ENCODE results near the gene NAP1L4. TPM values are rescaled to one million over a fixed set of nuclear protein-coding genes. Genes with fewer than 3 reads are reported as not detected.

The NAP1L4 gene, protein sequence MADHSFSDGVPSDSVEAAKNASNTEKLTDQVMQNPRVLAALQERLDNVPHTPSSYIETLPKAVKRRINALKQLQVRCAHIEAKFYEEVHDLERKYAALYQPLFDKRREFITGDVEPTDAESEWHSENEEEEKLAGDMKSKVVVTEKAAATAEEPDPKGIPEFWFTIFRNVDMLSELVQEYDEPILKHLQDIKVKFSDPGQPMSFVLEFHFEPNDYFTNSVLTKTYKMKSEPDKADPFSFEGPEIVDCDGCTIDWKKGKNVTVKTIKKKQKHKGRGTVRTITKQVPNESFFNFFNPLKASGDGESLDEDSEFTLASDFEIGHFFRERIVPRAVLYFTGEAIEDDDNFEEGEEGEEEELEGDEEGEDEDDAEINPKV
- 152 and 237 TPM in 2 replicates for total RNA-seq

DNA sequence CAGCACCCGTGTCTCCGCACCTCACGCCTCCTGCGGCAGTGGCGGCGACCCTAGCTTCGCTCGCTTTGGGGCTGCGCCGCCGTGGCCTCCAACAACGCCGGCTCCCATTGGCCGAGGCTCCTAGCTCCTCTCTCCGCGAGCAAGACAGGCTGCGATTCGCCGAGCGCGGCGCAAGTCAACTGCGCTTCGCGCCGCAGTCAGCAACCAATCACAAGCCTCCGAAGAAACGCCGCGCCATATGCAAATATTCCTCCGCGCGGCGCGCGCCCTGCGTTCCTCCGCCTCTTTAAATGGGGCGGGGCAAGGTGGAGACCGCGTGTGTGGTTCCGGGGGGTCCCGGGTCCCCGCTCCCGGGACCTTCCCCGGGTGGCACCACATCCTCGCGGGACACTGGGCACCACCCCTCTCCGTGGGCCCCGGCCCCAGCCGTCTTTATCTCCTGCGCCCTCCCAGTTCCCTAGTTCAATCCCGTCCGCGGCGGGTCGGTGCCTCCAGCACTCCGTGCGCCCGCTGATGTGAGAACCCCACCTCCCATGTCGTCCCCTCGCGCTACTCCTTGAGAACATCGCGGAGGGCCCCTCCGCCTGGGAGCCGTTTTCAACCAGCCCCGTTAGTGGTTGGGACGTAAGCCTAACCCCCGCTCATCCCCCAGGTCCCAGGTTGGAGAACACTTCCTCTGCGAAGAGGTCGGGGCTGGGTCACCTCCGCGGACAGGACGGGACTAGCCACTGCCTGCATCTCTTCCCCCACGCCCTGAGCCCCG lies at the start of gene NAP1L4:
TSS of gene NAP1L4 (minus strand) at position 96 of the 763 bp plus-strand sequence. CDS start 13,109 bp downstream, outside the sequence.

GRCh38 chr11:2928605-2929530 lies 63.3 kb downstream of the NAP1L4 start, which contains the start of gene PHLDA2:
PHLDA2 (minus strand) TSS chr11:2929420; CDS start chr11:2929364, 56 bp downstream.

Other genes starting within 250 kb of the NAP1L4 start
- gene CDKN1C, start 106.6 kb downstream of the NAP1L4 start, total RNA-seq: 16.0 and 62.6 TPM in 2 replicates
- gene PHLDA2, start 62.9 kb downstream of the NAP1L4 start, total RNA-seq: 1.8 and 2.8 TPM in 2 replicates
- gene CARS1, start 65.1 kb upstream of the NAP1L4 start, total RNA-seq: 35.5 and 44.1 TPM in 2 replicates
- 34.2 and 56.3 TPM in 2 replicates for gene OSBPL5, start 173.0 kb upstream of the NAP1L4 start, total RNA-seq
- gene MRGPRG, start 226.5 kb upstream of the NAP1L4 start, total RNA-seq: not detected in 2 replicates
- gene MRGPRE, start 240.1 kb upstream of the NAP1L4 start, total RNA-seq: not detected in 2 replicates

Data from bladder microvascular endothelial cell (primary cell).